H1 (cell line): Measurements from ENCODE around the gene PAK6. TPM values are rescaled to one million over a fixed set of nuclear protein-coding genes. Genes with fewer than 3 reads are reported as not detected.

Experiments
- BRCA1 ChIP-seq: IDR thresholded peaks from 2 replicates; pipeline ENCODE4 v1.6.1; 2012; ENCODE audit warnings: low read depth, low read length, improper control_type of control experiment
- CTBP2 ChIP-seq: IDR thresholded peaks from 2 replicates; pipeline ENCODE4 v1.7.0; 2011; ENCODE audit warnings: borderline replicate concordance, mild to moderate bottlenecking, moderate library complexity, mixed read lengths, low read length; ENCODE audit not compliant: insufficient read depth, insufficient read length
- TBP ChIP-seq: IDR thresholded peaks from 2 replicates; pipeline ENCODE4 v1.6.1; 2011; ENCODE audit warnings: low read depth, low read length, improper control_type of control experiment
- ZNF274 ChIP-seq: IDR thresholded peaks from 2 replicates; pipeline ENCODE4 v1.7.0; 2012; ENCODE audit warnings: low read length, borderline replicate concordance; ENCODE audit errors: extremely low read depth
- polyA plus RNA-seq, 7 experiments: library from polyadenylated mRNA; depleted of rRNA in 3 of 7; stranded (reverse) in 5 of 7; unstranded in 2 of 7; fragments of >200 nt in 5 of 7; fragments of 200-250 nt in 2 of 7; gene quantifications; 1 replicate in 5 of 7; 2 replicates in 1 of 7; 4 replicates in 1 of 7; pipeline versions ENCODE4 v1.2.1 to v1.2.3, GENCODE V29; 2011 to 2013; ENCODE audit warnings: missing spikeins in 2 of 7, mixed read lengths in 2 of 7
- total RNA-seq: library from RNA; stranded (reverse); fragmentation: NEBNext Ultra II Directional; extraction: Animal tissue kit (Norgen Biotek cat#: 25700); gene quantifications from 2 replicates; pipeline ENCODE4 v1.2.1, GENCODE V29; 2021

Gene PAK6
- total and polyA plus RNA-seq, 2 of the 8 experiments (the other 6 are each of a cell fraction or from before 2014, with no cell fraction given): 6.9 to 9.4 TPM

DNA sequence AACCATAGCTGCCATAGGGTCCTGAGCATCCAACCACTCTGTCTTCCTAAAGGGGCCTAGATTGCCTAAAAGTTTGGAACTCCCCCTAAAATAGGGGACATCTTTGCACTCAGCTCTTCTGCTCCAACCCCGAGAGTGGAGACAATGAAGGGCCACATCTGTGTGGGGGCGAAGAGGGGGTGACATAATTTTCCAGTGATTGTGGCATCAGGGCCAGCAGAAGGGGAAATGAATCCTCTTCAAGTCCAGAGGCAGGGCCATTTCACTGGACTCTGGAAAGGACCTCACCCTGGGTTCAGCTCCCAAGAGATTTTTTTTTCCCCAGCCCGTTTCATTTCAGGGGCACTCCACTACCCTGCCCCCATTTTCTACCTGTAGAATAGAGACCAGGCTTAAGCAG is 48.6 kb downstream of the PAK6 start (continued):
- TF ChIP-seq ZNF274 (no peak), BRCA1 (no peak), TBP (no peak), CTBP2 (no peak)
